Neural progenitor cell (in vitro differentiated cells): ENCODE measurements around the gene SPRED3. TPM values are rescaled to one million over a fixed set of nuclear protein-coding genes. Genes with fewer than 3 reads are reported as not detected.
"Not testable (repeated sequence)": the region's sequence is repeated elsewhere in the genome, so short reads cannot be mapped to it uniquely, and the experiment has no call there.

ENCODE experiments used
- DNase-seq: peaks from one replicate; pipeline ENCODE4 v3.0.0-alpha.2; 2016; ENCODE audit warnings: low spot score
- H2AFZ ChIP-seq: fragments of 200-600 bp; sonication (generic); replicated peaks from 2 replicates; pipeline ENCODE4 v1.6.1; 2016; ENCODE audit warnings: antibody characterized with exemption
- H3F3A ChIP-seq: fragments of 200-600 bp; sonication (generic); 2 replicates; pipeline ENCODE4 v1.6.1; 2016; ENCODE audit warnings: antibody characterized with exemption, low read depth
- H3K27ac ChIP-seq: fragments of 200-600 bp; sonication (generic); 2 replicates; pipeline ENCODE4 v1.5.1; 2016; ENCODE audit warnings: mild to moderate bottlenecking
- H3K27me3 ChIP-seq: fragments of 200-600 bp; sonication (generic); 2 replicates; pipeline ENCODE4 v1.6.1; 2016; ENCODE audit warnings: mild to moderate bottlenecking, moderate library complexity
- H3K36me3 ChIP-seq: fragments of 200-600 bp; sonication (generic); 2 replicates; pipeline ENCODE4 v1.5.1; 2016
- H3K4me1 ChIP-seq: fragments of 200-600 bp; sonication (generic); 2 replicates; pipeline ENCODE4 v1.6.1; 2016; ENCODE audit warnings: mixed run types
- H3K4me2 ChIP-seq: fragments of 200-600 bp; sonication (generic); 2 replicates; pipeline ENCODE4 v1.6.1; 2016
- H3K4me3 ChIP-seq: fragments of 200-600 bp; sonication (generic); 2 replicates; pipeline ENCODE4 v1.5.1; 2016
- H3K79me2 ChIP-seq: fragments of 200-600 bp; sonication (generic); 2 replicates; pipeline ENCODE4 v1.6.1; 2016; ENCODE audit warnings: low read depth
- H3K9ac ChIP-seq: fragments of 200-600 bp; sonication (generic); 2 replicates; pipeline ENCODE4 v1.6.1; 2016
- H3K9me3 ChIP-seq: fragments of 200-600 bp; sonication (generic); 2 replicates; pipeline ENCODE4 v1.5.1; 2016; ENCODE audit warnings: low read depth
- H4K20me1 ChIP-seq: fragments of 200-600 bp; sonication (generic); 2 replicates; pipeline ENCODE4 v1.6.1; 2016; ENCODE audit warnings: low read depth
- H3K27ac Mint-ChIP-seq: 3 replicates; pipeline ENCODE4 v1.8.0; 2021; ENCODE audit warnings: mixed read lengths
- H3K27me3 Mint-ChIP-seq: 2 replicates; pipeline ENCODE4 v1.8.0; 2022; ENCODE audit warnings: low read depth, mild to moderate bottlenecking, inconsistent platforms, moderate library complexity, mixed read lengths; ENCODE audit not compliant: insufficient read depth
- H3K36me3 Mint-ChIP-seq: 3 replicates; pipeline ENCODE4 v1.8.0; 2021; ENCODE audit warnings: mixed read lengths
- H3K4me1 Mint-ChIP-seq: 3 replicates; pipeline ENCODE4 v1.8.0; 2021; ENCODE audit warnings: mixed read lengths
- H3K4me3 Mint-ChIP-seq: 3 replicates; pipeline ENCODE4 v1.8.0; 2021; ENCODE audit warnings: mild to moderate bottlenecking, moderate library complexity, mixed read lengths
- H3K9me3 Mint-ChIP-seq: 3 replicates; pipeline ENCODE4 v1.8.0; 2020; ENCODE audit warnings: mixed read lengths
- CTCF ChIP-seq: fragments of 200-600 bp; sonication (generic); IDR thresholded peaks from 2 replicates; pipeline ENCODE4 v1.5.1; 2017; ENCODE audit warnings: antibody characterized with exemption, mild to moderate bottlenecking
- EZH2 ChIP-seq: fragments of 200-600 bp; sonication (generic); IDR thresholded peaks from 2 replicates; pipeline ENCODE4 v1.6.1; 2017; ENCODE audit warnings: antibody characterized with exemption, mild to moderate bottlenecking, moderate library complexity
- EZH2phosphoT487 ChIP-seq: fragments of 200-600 bp; sonication (generic); IDR thresholded peaks from 2 replicates; pipeline ENCODE4 v1.6.1; 2017; ENCODE audit warnings: antibody characterized with exemption
- total RNA-seq: library from RNA; depleted of rRNA; stranded (reverse); fragments of >200 nt; gene quantifications from 2 replicates; pipeline ENCODE4 v1.2.3, GENCODE V29; 2015; ENCODE audit warnings: low replicate concordance

Gene SPRED3
- total RNA-seq, 1 donor from 2014 or later = 0.99 TPM

- Histone ChIP-seq H3K9me3 (no peaks in the 10 kb centered on the region), H3K4me1 (no peaks in the 10 kb centered on the region), H3K79me2 (no peaks in the 10 kb centered on the region), H3K27me3 (no peaks in the 10 kb centered on the region), H3K4me3 (no peak overlapping the region), H3K4me2 (no peak overlapping the region), H3F3A (no peaks in the 10 kb centered on the region), H2AFZ (no peak overlapping the region), H3K9ac (no peak overlapping the region), H3K27ac (no peak overlapping the region), H4K20me1 (no peaks in the 10 kb centered on the region), H3K36me3 (no peaks in the 10 kb centered on the region)
- H3K4me3 Mint-ChIP-seq = no peak overlapping the region
- DNase-seq = no peak
- no peaks in the 10 kb centered on the region for H3K4me1 Mint-ChIP-seq
- H3K27ac Mint-ChIP-seq = no peak overlapping the region
- peaks cover 10% of the 10 kb centered on the region for H3K27me3 Mint-ChIP-seq
- peaks cover 3% of the 10 kb centered on the region for H3K36me3 Mint-ChIP-seq
- H3K9me3 Mint-ChIP-seq = no peaks in the 10 kb centered on the region
- TF ChIP-seq EZH2 (no peak), CTCF (no peak), EZH2phosphoT487 (no peak)
Measured at GRCh38 chr19:38409631-38410133, 21.2 kb downstream of the SPRED3 start.

GRCh38 chr19:38410407-38410806, 21.9 kb downstream of the SPRED3 start:
- DNase-seq, H3K4me2 ChIP-seq, H3K9me3 Mint-ChIP-seq, H3K4me3 ChIP-seq, H3K4me1 Mint-ChIP-seq, H3K27ac Mint-ChIP-seq, H3K27me3 ChIP-seq, H3K36me3 Mint-ChIP-seq, H3K36me3 ChIP-seq, H2AFZ ChIP-seq, H3K4me1 ChIP-seq, H3K9me3 ChIP-seq, H3K79me2 ChIP-seq, H3F3A ChIP-seq, H4K20me1 ChIP-seq, H3K9ac ChIP-seq, H3K4me3 Mint-ChIP-seq, H3K27ac ChIP-seq: not testable (repeated sequence)
- peaks cover 12% of the 10 kb centered on the region for H3K27me3 Mint-ChIP-seq

GRCh38 chr19:38411041-38411712, 22.7 kb downstream of the SPRED3 start:
- Histone ChIP-seq H3K79me2 (no peaks in the 10 kb centered on the region), H3K27ac (no peak overlapping the region), H3F3A (no peaks in the 10 kb centered on the region), H3K36me3 (no peaks in the 10 kb centered on the region), H3K4me1 (no peaks in the 10 kb centered on the region), H3K4me2 (no peak overlapping the region), H3K9me3 (no peaks in the 10 kb centered on the region), H4K20me1 (no peaks in the 10 kb centered on the region), H3K27me3 (no peaks in the 10 kb centered on the region), H3K4me3 (no peak overlapping the region), H3K9ac (no peak overlapping the region), H2AFZ (no peak overlapping the region)
- H3K9me3 Mint-ChIP-seq = no peaks in the 10 kb centered on the region
- no peak overlapping the region for H3K27ac Mint-ChIP-seq
- no peak overlapping the region for H3K4me3 Mint-ChIP-seq
- DNase-seq = no peak
- no peaks in the 10 kb centered on the region for H3K4me1 Mint-ChIP-seq
- TF ChIP-seq CTCF = no peak
- no peak for TF ChIP-seq EZH2
- no peak for TF ChIP-seq EZH2phosphoT487
- peaks cover 3% of the 10 kb centered on the region for H3K36me3 Mint-ChIP-seq
- peaks cover 12% of the 10 kb centered on the region for H3K27me3 Mint-ChIP-seq

- not testable (repeated sequence) for DNase-seq, H3K9me3 Mint-ChIP-seq, H3K9me3 ChIP-seq, H3K4me3 Mint-ChIP-seq, H3K4me3 ChIP-seq, H3K4me1 Mint-ChIP-seq, H3K27ac ChIP-seq, H3K9ac ChIP-seq, H2AFZ ChIP-seq, H3K79me2 ChIP-seq, H3F3A ChIP-seq, H3K36me3 Mint-ChIP-seq, H3K36me3 ChIP-seq, H3K4me1 ChIP-seq, H3K27ac Mint-ChIP-seq, H3K27me3 ChIP-seq, H4K20me1 ChIP-seq, H3K4me2 ChIP-seq
- H3K27me3 Mint-ChIP-seq = peaks cover 12% of the 10 kb centered on the region
Measured at GRCh38 chr19:38411898-38412297, 23.4 kb downstream of the SPRED3 start.
